H7 (cell line): Measurements from ENCODE around the gene DRG2. TPM values are rescaled to one million over a fixed set of nuclear protein-coding genes. Genes with fewer than 3 reads are reported as not detected.

Experiments
- DNase-seq: peaks from one replicate; pipeline ENCODE4 v3.0.0; 2012
- H3K27me3 ChIP-seq: 2 replicates; pipeline ENCODE4 v1.6.0; 2011; ENCODE audit warnings: mild to moderate bottlenecking, low read length; ENCODE audit not compliant: control insufficient read depth, insufficient read depth
- H3K36me3 ChIP-seq: replicated peaks from 2 replicates; pipeline ENCODE4 v1.5.1; 2011; ENCODE audit warnings: low read length; ENCODE audit not compliant: control insufficient read depth, insufficient read depth
- H3K4me3 ChIP-seq: 2 replicates; pipeline ENCODE4 v1.5.1; 2011; ENCODE audit warnings: low read depth, mild to moderate bottlenecking, control low read depth, low read length, moderate library complexity; ENCODE audit not compliant: insufficient read depth
- total RNA-seq: library from RNA; depleted of rRNA; stranded (reverse); fragments of >200 nt; shearing (Covaris generic); gene quantifications from 2 replicates; pipeline ENCODE4 v1.2.3, GENCODE V29; 2014

The DRG2 gene
- total RNA-seq, 1 experiment from 2014 or later = 66.4 TPM

- DNase-seq = no peak
- Histone ChIP-seq H3K36me3 (peaks cover 8% of the 10 kb centered on the region), H3K27me3 (no peaks in the 10 kb centered on the region)
Observed at GRCh38 chr17:18064053-18064452, 23.7 kb upstream of the DRG2 start.

GRCh38 chr17:18065546-18065945, 22.2 kb upstream of the DRG2 start:
- H3K4me3 ChIP-seq = no peak overlapping the region
- H3K27me3 ChIP-seq = no peaks in the 10 kb centered on the region
- peaks cover 8% of the 10 kb centered on the region for H3K36me3 ChIP-seq
- no peak for DNase-seq

More at GRCh38 chr17:18064053-18064452, 23.7 kb upstream of the DRG2 start:
- H3K4me3 ChIP-seq = no peak overlapping the region

DNA sequence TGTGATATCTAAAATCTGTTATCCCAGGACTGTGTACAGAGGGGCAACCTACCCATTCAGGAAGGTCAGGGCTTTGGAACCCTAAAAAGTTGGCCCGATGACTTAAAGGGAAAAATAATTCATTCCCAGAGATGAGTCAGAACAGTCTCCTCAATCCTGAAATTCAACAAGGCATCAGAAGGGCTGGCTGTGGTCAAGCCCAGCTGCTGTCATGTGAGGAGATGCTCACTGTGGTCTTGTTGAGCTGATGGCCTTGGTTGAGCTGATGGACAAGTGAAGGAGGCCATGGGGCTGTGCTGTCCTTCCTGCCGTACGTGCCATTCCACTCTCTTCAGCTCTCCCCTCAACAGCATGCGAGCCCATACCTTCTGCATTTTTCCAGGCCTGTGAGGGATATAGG, 20.9 kb upstream of the DRG2 start:
- peaks cover 7% of the 10 kb centered on the region for H3K36me3 ChIP-seq
- no peaks in the 10 kb centered on the region for H3K27me3 ChIP-seq
- H3K4me3 ChIP-seq = no peak overlapping the region
- DNase-seq = no peak

DNA sequence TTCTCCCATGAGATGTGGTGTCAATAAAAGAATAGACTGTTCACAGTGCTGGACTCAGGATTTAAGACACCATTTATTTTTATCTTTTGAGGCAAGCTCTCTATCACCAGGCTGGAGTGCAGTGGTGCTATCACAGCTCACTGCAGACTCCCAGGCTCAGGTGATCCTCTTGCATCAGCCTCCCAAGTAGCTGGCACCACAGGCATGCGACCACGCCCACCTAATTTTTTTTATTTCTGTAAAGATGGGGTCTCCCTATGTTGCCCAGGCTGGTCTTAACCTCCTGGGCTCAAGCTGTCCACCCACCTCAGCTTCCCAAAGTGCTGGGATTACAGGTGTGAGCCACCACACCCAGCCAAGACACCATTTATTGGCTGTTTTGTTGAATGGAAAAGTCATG, 18.6 kb upstream of the DRG2 start:
- Histone ChIP-seq H3K36me3 (peaks cover 5% of the 10 kb centered on the region), H3K27me3 (no peaks in the 10 kb centered on the region)
- no peak for DNase-seq

GRCh38 chr17:18070861-18071340, 16.8 kb upstream of the DRG2 start:
- Histone ChIP-seq H3K4me3 (no peak overlapping the region), H3K36me3 (no peaks in the 10 kb centered on the region), H3K27me3 (no peaks in the 10 kb centered on the region)
- DNase-seq = peak; percentile 54

More for the DNA sequence above, 18.6 kb upstream of the DRG2 start:
- H3K4me3 ChIP-seq = no peak overlapping the region

DNA sequence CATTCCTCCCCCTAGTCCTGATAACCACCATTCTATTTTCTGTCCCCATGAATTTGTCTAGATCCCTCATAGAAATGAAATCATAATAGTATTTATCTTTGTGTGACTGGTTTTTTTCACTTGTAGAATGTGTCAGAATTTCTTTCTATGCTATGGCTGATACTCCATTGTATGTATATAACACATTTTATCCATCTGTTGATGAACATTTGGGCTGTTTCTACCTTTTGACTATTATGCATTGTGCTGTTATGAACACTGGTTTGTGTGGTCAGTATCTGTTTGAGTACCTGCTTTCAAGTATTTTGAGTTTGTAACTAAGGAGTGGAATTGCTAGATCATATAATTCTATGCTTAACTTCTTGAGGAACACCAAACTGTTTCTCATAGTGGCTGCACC, 16.0 kb upstream of the DRG2 start:
- DNase-seq = no peak
- H3K36me3 ChIP-seq = no peaks in the 10 kb centered on the region
- H3K4me3 ChIP-seq = no peak overlapping the region
- no peaks in the 10 kb centered on the region for H3K27me3 ChIP-seq

- Histone ChIP-seq H3K4me3 (no peak overlapping the region), H3K36me3 (no peaks in the 10 kb centered on the region), H3K27me3 (no peaks in the 10 kb centered on the region)
- DNase-seq = no peak
Observed at GRCh38 chr17:18074566-18075272, 13.0 kb upstream of the DRG2 start.

DNA sequence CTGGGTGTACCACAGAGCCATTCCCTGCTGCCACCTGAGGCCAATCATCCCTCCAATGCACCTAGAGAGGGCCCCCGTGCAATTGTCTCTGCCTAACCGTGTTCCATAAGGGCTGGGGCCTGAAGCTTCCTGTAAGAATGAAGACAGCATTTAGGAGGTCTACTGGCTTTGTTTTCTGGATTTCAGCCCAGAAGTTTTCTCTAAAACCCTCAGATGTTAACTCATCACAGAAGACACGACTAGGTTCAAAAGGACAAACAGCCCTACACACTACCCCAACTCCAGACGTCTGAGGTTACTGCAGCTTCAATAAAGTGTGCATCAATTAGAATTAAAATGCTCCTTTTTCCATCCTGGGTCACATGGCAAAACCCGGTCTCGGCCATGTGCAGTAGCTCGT, 10.8 kb upstream of the DRG2 start:
- Histone ChIP-seq H3K4me3 (no peak overlapping the region), H3K36me3 (no peaks in the 10 kb centered on the region), H3K27me3 (no peaks in the 10 kb centered on the region)
- no peak for DNase-seq

DNA sequence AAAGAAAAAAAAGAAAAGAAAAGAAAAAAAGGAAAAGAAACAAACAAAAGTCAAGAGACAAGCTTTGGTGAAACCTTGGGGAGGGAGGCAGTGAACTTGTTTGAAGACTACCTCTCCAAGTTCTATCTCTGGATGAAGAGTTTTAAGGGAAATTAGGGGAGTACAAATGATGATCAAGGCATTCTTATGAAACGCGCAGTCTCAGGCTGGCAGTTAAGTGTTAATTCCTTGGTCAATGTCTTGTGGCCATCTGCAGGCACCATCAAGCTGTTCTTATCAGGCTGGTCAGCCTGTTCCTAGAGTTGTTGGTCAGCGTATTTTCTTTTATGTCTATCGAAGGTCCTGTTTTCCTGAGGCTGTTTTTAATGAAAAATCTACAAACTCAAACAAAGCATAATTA, 8.2 kb upstream of the DRG2 start:
- H3K36me3 ChIP-seq = no peaks in the 10 kb centered on the region
- H3K4me3 ChIP-seq = no peak overlapping the region
- DNase-seq = no peak
- no peaks in the 10 kb centered on the region for H3K27me3 ChIP-seq

GRCh38 chr17:18084256-18084655, 3.5 kb upstream of the DRG2 start:
- no peak overlapping the region for H3K4me3 ChIP-seq
- no peaks in the 10 kb centered on the region for H3K36me3 ChIP-seq
- no peaks in the 10 kb centered on the region for H3K27me3 ChIP-seq
- DNase-seq = no peak

DNA sequence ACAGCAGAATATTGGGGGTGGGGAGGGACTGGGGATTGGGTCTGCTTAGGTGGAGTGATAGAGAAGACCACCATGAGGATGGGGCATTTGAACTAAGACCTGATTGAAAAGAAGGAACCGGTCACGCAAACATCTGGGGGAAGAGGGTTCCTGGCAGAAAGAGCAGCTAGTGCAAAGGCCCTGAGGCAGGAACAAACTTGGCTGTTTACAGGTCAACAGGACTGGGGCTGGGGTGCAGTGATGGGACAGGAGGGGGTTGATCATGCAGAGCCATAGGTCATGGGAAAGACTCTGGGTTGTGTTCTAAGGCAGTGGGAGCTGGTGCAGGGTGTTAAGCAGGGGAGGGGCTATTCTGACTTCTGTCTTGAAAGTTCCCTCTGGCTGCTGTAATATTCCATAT, 1.9 kb downstream of the DRG2 start:
- DNase-seq = no peak
- Histone ChIP-seq H3K36me3 (peaks cover 3% of the 10 kb centered on the region), H3K27me3 (no peaks in the 10 kb centered on the region), H3K4me3 (no peak overlapping the region)

DNA sequence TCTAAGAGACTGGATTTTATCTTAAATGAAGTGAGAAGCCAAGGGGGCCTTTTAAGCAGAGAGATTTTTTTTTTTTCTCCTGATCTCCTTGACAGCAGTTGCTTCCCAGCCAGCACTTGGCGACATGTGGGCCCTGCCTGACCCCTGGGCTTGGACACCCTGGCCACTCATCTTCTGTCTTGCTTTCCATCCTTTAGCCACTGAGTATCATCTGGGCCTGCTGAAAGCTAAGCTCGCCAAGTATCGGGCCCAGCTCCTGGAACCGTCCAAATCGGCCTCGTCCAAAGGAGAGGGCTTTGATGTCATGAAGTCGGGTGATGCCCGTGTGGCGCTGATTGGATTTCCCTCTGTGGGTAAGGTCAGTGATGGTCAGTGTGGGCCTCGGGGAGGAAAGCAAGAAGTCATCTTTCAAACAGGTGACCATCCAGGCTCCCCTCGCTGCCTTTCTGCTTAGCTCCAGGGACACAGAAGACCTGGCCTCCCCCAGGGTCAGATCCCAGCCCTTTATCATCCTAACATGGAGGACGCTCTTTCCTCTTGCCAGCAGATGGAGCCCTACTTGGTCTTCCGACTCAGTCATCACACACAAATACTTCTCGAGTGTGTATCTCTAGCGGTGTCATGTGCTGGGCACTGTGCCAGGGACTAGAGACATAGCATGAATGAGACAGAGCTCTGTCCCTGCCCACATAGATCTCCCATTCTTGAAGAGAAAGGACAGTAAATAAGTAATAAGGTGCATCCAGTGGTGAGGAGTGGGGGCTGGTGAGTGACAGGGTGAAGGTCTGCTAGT, 6.1 kb downstream of the DRG2 start:
- peak; percentile 77 for DNase-seq
- Histone ChIP-seq H3K27me3 (no peaks in the 10 kb centered on the region), H3K4me3 (no peak overlapping the region), H3K36me3 (peaks cover 11% of the 10 kb centered on the region)

- no peaks in the 10 kb centered on the region for H3K27me3 ChIP-seq
- DNase-seq = no peak
- H3K4me3 ChIP-seq = no peak overlapping the region
- peaks cover 11% of the 10 kb centered on the region for H3K36me3 ChIP-seq
Observed at GRCh38 chr17:18094409-18094807, 6.7 kb downstream of the DRG2 start.

- H3K4me3 ChIP-seq = no peak overlapping the region
- peak; percentile 23 for DNase-seq
- peaks cover 15% of the 10 kb centered on the region for H3K36me3 ChIP-seq
- no peaks in the 10 kb centered on the region for H3K27me3 ChIP-seq
Observed at GRCh38 chr17:18099516-18099915, 11.8 kb downstream of the DRG2 start.

GRCh38 chr17:18100616-18101015, 12.9 kb downstream of the DRG2 start:
- Histone ChIP-seq H3K36me3 (peaks cover 16% of the 10 kb centered on the region), H3K27me3 (no peaks in the 10 kb centered on the region), H3K4me3 (no peak overlapping the region)
- DNase-seq = no peak
